Iris pigment epithelial cell (primary cell): ENCODE measurements around the gene LPAR1.

ENCODE experiments used
- DNase-seq: peaks from one replicate; pipeline ENCODE4 v3.0.0-alpha.2; 2011; ENCODE audit warnings: low read depth

LPAR1 gene

DNA sequence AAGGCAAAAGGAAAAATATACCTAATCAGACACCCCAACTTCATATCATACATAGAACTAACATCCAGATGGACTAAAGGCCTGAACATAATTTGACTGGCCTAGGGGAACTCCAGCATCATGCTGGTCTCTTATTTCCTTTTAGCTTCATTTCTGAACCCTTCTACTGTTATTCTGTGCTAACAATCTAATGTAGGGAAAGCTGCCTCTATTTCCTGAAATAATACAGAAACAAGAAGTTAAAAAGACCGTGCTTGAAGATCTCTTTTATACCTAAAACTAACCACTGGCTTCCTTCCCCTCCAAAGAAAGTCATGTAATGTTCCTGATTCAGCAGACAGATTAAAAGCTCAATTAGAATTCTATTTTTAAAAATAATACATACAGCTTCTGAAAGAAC is 36.7 kb downstream of the LPAR1 start:
- no peak for DNase-seq

- DNase-seq = no peak
These were observed 38.1 kb downstream of the LPAR1 start for GRCh38 chr9:111000202-111000601.

DNA sequence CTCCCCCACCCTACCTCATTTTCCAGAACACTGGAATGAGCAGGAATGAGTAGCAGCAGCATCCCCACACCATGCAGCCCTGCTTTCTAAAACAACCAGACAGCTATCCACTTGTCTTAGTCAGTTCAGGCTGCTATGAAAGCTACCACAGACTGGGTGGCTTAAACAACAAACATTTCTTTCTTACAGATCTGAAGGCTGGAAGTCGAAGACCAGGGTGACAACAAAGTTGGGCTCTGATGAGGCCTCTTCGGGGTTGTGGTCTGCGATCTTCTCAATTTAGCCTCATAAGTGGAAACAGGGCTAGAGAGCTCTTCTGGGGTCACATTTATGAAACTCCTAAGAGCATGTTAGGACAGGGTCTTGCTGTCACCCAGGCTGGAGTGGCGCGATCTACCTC is 38.9 kb downstream of the LPAR1 start:
- no peak for DNase-seq

DNA sequence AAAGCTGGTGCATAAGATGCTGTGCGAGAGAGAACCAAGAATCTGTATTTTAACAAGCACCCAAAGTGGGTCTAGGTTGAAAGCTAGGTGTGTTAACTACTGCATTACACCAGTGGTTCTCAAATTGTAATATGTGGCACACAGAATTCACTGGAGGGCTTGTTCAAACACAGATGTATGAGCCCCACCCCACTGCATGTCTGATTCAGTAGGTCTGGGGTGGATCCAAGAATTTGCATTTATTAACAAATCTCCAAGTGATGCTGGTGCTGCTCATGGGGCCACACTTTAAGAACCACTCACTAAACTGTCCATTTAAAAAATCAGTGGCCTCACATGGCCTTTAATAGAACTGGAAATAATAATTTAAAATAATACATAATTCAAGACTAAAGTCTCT is 40.4 kb downstream of the LPAR1 start:
- DNase-seq = peak; percentile 55

- DNase-seq = peak; percentile 92
These were observed 41.6 kb downstream of the LPAR1 start for GRCh38 chr9:110996436-110997220.

- DNase-seq = peak; percentile 81
These were observed 42.6 kb downstream of the LPAR1 start for GRCh38 chr9:110995420-110996340.

DNA sequence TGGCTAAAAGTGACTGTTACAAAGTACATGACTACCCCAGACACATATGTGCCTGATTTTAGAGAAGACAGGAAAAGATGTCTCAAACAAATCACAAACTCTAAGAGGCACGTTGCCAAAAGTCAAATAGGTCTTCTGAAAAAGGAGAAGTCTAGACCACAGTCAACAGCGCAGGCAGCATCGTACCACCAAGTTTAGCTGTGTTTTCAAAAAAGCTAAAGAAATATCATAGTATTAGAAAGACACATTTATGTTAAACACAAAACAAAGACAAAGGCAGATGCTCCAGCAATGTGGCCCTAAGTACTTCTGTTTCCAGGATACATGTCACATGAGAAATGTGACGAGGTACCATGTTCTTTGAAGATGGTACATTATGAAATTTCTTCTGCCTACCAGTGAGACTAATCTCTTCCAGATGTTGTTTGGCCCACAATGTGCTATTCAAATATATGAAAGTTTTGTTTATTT is 43.5 kb downstream of the LPAR1 start:
- peak; percentile 71 for DNase-seq

GRCh38 chr9:110990481-110990880 is 47.8 kb downstream of the LPAR1 start:
- DNase-seq = no peak

GRCh38 chr9:110986529-110986928 is 51.7 kb downstream of the LPAR1 start:
- no peak for DNase-seq

DNA sequence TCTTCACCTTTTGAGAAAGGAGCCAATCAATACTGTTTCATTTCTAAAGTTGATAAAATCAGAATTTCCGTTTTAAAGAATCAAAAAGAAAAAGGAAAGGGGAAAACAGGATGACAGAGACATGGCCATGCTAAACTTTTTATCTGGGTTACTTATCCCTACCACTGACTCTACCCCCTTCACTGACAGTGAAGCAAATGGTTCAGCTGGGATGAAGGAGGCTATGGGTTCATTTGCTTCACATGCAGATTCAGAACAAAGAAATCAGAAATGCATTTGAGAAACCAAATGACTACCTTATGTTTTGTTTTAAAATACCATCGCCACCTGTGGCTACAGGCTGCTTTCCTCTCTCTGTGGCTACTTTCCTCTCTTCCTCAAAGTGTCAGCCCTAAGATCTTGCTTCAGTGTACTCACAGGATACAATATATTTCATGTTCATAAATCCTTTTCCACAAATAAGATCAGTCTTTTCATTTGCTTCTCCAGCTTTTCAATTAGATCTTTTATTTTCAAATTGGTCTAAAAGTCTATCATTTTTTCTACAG is 53.3 kb downstream of the LPAR1 start:
- DNase-seq = no peak

DNA sequence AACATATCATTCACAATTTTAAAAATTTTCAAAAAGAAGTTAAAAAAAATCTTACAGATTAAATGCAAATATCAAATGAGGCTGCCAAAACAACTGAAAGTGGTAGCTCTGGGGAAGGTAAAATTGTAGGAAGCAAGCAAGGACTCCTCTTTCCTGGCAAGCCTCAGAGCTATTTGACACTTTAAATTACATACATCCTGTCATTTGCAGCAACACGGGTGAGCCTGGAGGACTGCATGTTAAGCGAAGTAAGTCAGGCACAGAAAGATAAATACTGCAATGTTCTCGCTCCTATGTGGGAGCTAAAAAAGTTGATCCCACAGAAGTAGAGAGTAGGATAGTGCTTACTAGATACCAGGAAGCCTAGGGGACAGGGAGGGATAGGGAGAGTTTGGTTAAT is 58.0 kb downstream of the LPAR1 start:
- no peak for DNase-seq

DNA sequence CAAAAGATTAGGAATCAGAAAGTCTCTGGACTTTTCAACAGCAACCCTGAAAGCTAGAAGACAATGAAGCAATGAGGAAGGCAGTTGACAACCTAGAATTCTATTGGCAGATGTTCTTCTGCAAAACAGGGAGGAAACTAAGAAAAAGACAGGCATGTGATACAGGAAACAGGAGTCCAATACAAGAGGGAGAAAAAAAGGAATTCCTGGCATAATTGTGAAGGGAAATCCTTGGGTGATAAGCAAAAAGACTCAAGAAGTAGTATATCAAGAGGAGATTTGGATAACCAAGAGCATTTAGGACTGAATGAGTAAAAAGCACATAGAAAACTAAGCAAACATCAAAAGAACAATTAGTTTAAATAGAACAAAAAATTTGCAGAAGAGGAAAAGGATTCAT is 58.6 kb downstream of the LPAR1 start:
- no peak for DNase-seq

GRCh38 chr9:110978516-110978915 is 59.8 kb downstream of the LPAR1 start:
- DNase-seq = peak; percentile 70

DNA sequence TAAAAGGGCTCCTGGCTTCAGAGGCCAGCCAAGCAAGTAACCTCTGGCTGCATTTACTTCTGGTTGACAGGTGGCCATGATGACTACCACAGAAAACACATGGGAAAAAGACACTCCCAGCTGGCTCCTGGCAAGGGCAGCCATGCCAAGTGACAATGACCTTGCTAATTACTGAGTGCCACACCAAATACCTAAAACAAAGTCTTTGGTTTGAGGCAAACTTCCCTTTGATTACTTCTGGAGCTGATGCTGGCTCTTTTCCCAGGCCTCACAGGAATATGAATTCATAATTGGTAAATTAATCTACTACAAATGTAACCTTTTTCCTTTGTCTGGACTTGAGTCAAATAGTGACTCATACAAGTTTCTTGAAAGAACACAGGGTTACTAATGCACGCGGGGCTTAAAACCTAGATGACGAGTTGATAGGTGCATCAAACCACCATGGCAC is 61.0 kb downstream of the LPAR1 start:
- DNase-seq = peak; percentile 89

GRCh38 chr9:110975969-110976368 is 62.3 kb downstream of the LPAR1 start:
- DNase-seq = peak; percentile 84

- peak; percentile 67 for DNase-seq
These were observed 63.0 kb downstream of the LPAR1 start for GRCh38 chr9:110975278-110975677.

GRCh38 chr9:110971705-110972104 is 66.6 kb downstream of the LPAR1 start:
- DNase-seq = no peak

- DNase-seq = no peak
These were observed 67.0 kb downstream of the LPAR1 start for GRCh38 chr9:110971234-110971633.

GRCh38 chr9:110969971-110970386 is 68.3 kb downstream of the LPAR1 start:
- peak; percentile 89 for DNase-seq

DNA sequence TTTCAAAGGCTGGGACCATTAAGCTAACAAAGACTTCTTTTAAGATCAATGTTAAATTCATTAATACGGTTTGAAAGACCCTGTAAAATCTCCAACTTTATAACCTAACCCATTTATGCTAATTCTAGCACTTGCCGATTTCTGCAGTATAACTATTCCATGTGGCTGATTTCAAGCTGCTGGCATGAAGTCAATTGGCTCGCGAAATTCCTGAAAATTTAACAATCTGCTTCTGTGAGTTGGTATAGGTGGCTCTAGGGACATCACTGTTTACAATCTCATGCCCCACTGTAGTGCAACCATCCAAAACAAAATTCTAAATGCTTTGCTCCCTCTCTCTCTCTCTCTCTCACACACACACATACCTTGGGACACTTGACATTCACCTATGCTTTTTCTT is 70.2 kb downstream of the LPAR1 start:
- no peak for DNase-seq

DNA sequence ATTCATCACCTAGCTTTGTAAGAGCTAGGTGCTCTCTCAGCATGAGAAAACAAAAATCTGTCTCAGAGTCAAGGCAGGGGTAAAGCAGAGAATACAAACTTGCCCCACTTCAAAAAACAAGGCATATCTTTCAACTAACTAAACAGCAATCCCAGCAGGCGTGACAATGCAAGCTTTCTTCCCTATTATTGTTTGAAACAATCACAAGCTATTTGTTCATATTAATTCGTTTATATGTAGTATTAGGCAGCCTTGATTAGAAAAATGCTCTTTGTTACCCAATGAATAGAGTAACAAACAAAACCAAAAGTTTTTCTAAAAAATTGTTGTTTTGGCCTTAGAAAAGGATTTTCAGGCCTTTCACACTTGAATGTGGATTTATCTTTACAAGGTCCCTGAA is 71.1 kb downstream of the LPAR1 start:
- no peak for DNase-seq

DNA sequence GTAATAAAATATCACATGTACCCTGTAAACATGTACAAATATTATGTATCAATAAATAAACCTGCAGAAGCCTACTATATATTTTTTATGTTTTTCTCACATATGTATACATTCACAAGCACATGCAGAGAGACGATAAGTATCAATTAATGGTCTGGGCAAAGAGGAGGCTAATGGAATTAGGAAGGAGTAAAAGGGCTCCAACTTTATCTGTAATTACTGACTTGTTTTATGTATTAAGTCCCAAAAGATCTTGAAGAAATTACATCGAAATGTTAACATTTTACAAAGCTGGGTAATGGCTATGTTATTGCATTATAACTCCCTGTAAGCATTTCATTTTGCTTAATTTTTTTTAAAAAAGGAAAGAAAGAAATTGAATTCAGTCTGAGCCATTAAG is 78.0 kb downstream of the LPAR1 start:
- no peak for DNase-seq

DNA sequence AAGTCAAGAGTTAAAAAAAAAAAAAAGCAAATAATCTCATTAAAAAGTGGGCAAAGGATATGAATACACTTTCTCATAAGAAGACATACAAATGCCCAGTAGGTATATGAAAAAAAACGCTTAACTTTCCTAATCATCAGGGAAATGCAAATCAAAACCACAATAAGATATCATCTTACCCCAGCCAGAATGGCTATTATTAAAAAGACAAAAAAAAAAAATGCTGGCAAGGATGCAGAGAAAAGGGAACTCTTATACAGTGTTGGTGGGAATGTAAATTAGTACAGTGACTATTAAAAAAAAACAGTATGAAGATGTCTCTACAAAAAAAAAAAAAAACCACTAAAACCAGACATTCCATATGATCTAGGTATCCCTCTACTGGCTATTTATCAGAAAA is 79.4 kb downstream of the LPAR1 start:
- no peak for DNase-seq
